ENCODE results near the gene LIN54.
"Not testable (repeated sequence)": the region's sequence is repeated elsewhere in the genome, so short reads cannot be mapped to it uniquely, and the experiment has no call there.

The LIN54 gene

GRCh38 chr4:83012200-83012686, 1.6 kb upstream of the LIN54 start:
- Histone ChIP-seq H3K27ac (ENCODE audit: low read depth in 2 of 2, low read length in 2 of 2) (peak overlapping the region; percentile 71 to 79), H3K36me3 (ENCODE audit: control insufficient read depth in 2 of 2, insufficient read depth in 2 of 2, low read length in 2 of 2) (no peaks in the 10 kb centered on the region), H3K4me3 (ENCODE audit: low read length in 2 of 2) (peak overlapping the region; percentile 78 to 82), H3K9ac (ENCODE audit: low read depth in 1 of 2, low read length in 2 of 2) (peak overlapping the region; percentile 65 to 80), H3K9me3 (ENCODE audit: control insufficient read depth in 2 of 2, low read length in 2 of 2) (no peaks in the 10 kb centered on the region), H3K4me1 (ENCODE audit: control insufficient read depth in 2 of 2, insufficient read depth in 2 of 2, low read length in 2 of 2) (peaks cover 22 to 24% of the 10 kb centered on the region in 2 donors), H3K27me3 (ENCODE audit: control insufficient read depth in 2 of 2, insufficient read depth in 2 of 2, low read length in 2 of 2) (no peaks in the 10 kb centered on the region)

- peaks cover 22 to 24% of the 10 kb centered on the region in 2 donors for H3K4me1 ChIP-seq (ENCODE audit: control insufficient read depth in 2 of 2, insufficient read depth in 2 of 2, low read length in 2 of 2)
- H3K4me3 ChIP-seq (ENCODE audit: low read length in 2 of 2) = peak overlapping the region; percentile 78 to 82
- H3K36me3 ChIP-seq (ENCODE audit: control insufficient read depth in 2 of 2, insufficient read depth in 2 of 2, low read length in 2 of 2) = no peaks in the 10 kb centered on the region
- H3K9ac ChIP-seq (ENCODE audit: low read depth in 1 of 2, low read length in 2 of 2) = peak overlapping the region; percentile 65 to 80
- peak overlapping the region; percentile 71 to 79 for H3K27ac ChIP-seq (ENCODE audit: low read depth in 2 of 2, low read length in 2 of 2)
- H3K9me3 ChIP-seq (ENCODE audit: control insufficient read depth in 2 of 2, low read length in 2 of 2) = no peaks in the 10 kb centered on the region
- H3K27me3 ChIP-seq (ENCODE audit: control insufficient read depth in 2 of 2, insufficient read depth in 2 of 2, low read length in 2 of 2) = no peaks in the 10 kb centered on the region
These were observed 1.1 kb upstream of the LIN54 start for GRCh38 chr4:83011689-83012199.

GRCh38 chr4:83010111-83010521, 507 bp downstream of the LIN54 start:
- Histone ChIP-seq H3K36me3 (ENCODE audit: control insufficient read depth in 2 of 2, insufficient read depth in 2 of 2, low read length in 2 of 2) (no peaks in the 10 kb centered on the region), H3K9ac (ENCODE audit: low read depth in 1 of 2, low read length in 2 of 2) (peak overlapping the region; percentile 79 to 84), H3K4me1 (ENCODE audit: control insufficient read depth in 2 of 2, insufficient read depth in 2 of 2, low read length in 2 of 2) (peaks cover 22 to 24% of the 10 kb centered on the region in 2 donors), H3K27me3 (ENCODE audit: control insufficient read depth in 2 of 2, insufficient read depth in 2 of 2, low read length in 2 of 2) (no peaks in the 10 kb centered on the region), H3K27ac (ENCODE audit: low read depth in 2 of 2, low read length in 2 of 2) (peak overlapping the region; percentile 85 to 90), H3K9me3 (ENCODE audit: control insufficient read depth in 2 of 2, low read length in 2 of 2) (no peaks in the 10 kb centered on the region), H3K4me3 (ENCODE audit: low read length in 2 of 2) (peak overlapping the region; percentile 76 to 84)

- H3K27me3 ChIP-seq (ENCODE audit: control insufficient read depth in 2 of 2, insufficient read depth in 2 of 2, low read length in 2 of 2) = no peaks in the 10 kb centered on the region
- H3K27ac ChIP-seq (ENCODE audit: low read depth in 2 of 2, low read length in 2 of 2) = no peak overlapping the region
- no peaks in the 10 kb centered on the region for H3K9me3 ChIP-seq (ENCODE audit: control insufficient read depth in 2 of 2, low read length in 2 of 2)
- peak overlapping the region; percentile 76 to 84 for H3K4me3 ChIP-seq (ENCODE audit: low read length in 2 of 2)
- peaks cover 22 to 24% of the 10 kb centered on the region in 2 donors for H3K4me1 ChIP-seq (ENCODE audit: control insufficient read depth in 2 of 2, insufficient read depth in 2 of 2, low read length in 2 of 2)
- H3K36me3 ChIP-seq (ENCODE audit: control insufficient read depth in 2 of 2, insufficient read depth in 2 of 2, low read length in 2 of 2) = no peaks in the 10 kb centered on the region
- peak overlapping the region; percentile 79 to 84 for H3K9ac ChIP-seq (ENCODE audit: low read depth in 1 of 2, low read length in 2 of 2)
These were observed 1.1 kb downstream of the LIN54 start for GRCh38 chr4:83009529-83009928.

GRCh38 chr4:83003044-83003791, 7.4 kb downstream of the LIN54 start:
- H3K9ac ChIP-seq (ENCODE audit: low read depth in 1 of 2, low read length in 2 of 2); H3K27me3 ChIP-seq (ENCODE audit: control insufficient read depth in 2 of 2, insufficient read depth in 2 of 2, low read length in 2 of 2); H3K4me1 ChIP-seq (ENCODE audit: control insufficient read depth in 2 of 2, insufficient read depth in 2 of 2, low read length in 2 of 2); H3K36me3 ChIP-seq (ENCODE audit: control insufficient read depth in 2 of 2, insufficient read depth in 2 of 2, low read length in 2 of 2); H3K4me3 ChIP-seq (ENCODE audit: low read length in 2 of 2); H3K27ac ChIP-seq (ENCODE audit: low read depth in 2 of 2, low read length in 2 of 2); H3K9me3 ChIP-seq (ENCODE audit: control insufficient read depth in 2 of 2, low read length in 2 of 2): not testable (repeated sequence)

GRCh38 chr4:83002329-83002728, 8.3 kb downstream of the LIN54 start:
- no peak overlapping the region for H3K9ac ChIP-seq (ENCODE audit: low read depth in 1 of 2, low read length in 2 of 2)
- no peaks in the 10 kb centered on the region for H3K9me3 ChIP-seq (ENCODE audit: control insufficient read depth in 2 of 2, low read length in 2 of 2)
- no peaks in the 10 kb centered on the region for H3K36me3 ChIP-seq (ENCODE audit: control insufficient read depth in 2 of 2, insufficient read depth in 2 of 2, low read length in 2 of 2)
- no peak overlapping the region for H3K4me3 ChIP-seq (ENCODE audit: low read length in 2 of 2)
- no peaks in the 10 kb centered on the region for H3K4me1 ChIP-seq (ENCODE audit: control insufficient read depth in 2 of 2, insufficient read depth in 2 of 2, low read length in 2 of 2)
- no peak overlapping the region for H3K27ac ChIP-seq (ENCODE audit: low read depth in 2 of 2, low read length in 2 of 2)
- H3K27me3 ChIP-seq (ENCODE audit: control insufficient read depth in 2 of 2, insufficient read depth in 2 of 2, low read length in 2 of 2) = no peaks in the 10 kb centered on the region

GRCh38 chr4:82998898-82999297, 11.7 kb downstream of the LIN54 start:
- Histone ChIP-seq H3K27ac (ENCODE audit: low read depth in 2 of 2, low read length in 2 of 2) (no peak overlapping the region), H3K9me3 (ENCODE audit: control insufficient read depth in 2 of 2, low read length in 2 of 2) (no peaks in the 10 kb centered on the region), H3K9ac (ENCODE audit: low read depth in 1 of 2, low read length in 2 of 2) (no peak overlapping the region), H3K4me3 (ENCODE audit: low read length in 2 of 2) (no peak overlapping the region), H3K4me1 (ENCODE audit: control insufficient read depth in 2 of 2, insufficient read depth in 2 of 2, low read length in 2 of 2) (peaks cover 0 to 3% of the 10 kb centered on the region in 2 donors), H3K36me3 (ENCODE audit: control insufficient read depth in 2 of 2, insufficient read depth in 2 of 2, low read length in 2 of 2) (no peaks in the 10 kb centered on the region), H3K27me3 (ENCODE audit: control insufficient read depth in 2 of 2, insufficient read depth in 2 of 2, low read length in 2 of 2) (no peaks in the 10 kb centered on the region)

GRCh38 chr4:82994834-82995233, 15.8 kb downstream of the LIN54 start:
- no peaks in the 10 kb centered on the region for H3K36me3 ChIP-seq (ENCODE audit: control insufficient read depth in 2 of 2, insufficient read depth in 2 of 2, low read length in 2 of 2)
- H3K9me3 ChIP-seq (ENCODE audit: control insufficient read depth in 2 of 2, low read length in 2 of 2) = no peaks in the 10 kb centered on the region
- H3K9ac ChIP-seq (ENCODE audit: low read depth in 1 of 2, low read length in 2 of 2) = no peak overlapping the region
- peaks cover 0 to 8% of the 10 kb centered on the region in 2 donors for H3K4me1 ChIP-seq (ENCODE audit: control insufficient read depth in 2 of 2, insufficient read depth in 2 of 2, low read length in 2 of 2)
- H3K27me3 ChIP-seq (ENCODE audit: control insufficient read depth in 2 of 2, insufficient read depth in 2 of 2, low read length in 2 of 2) = no peaks in the 10 kb centered on the region
- no peak overlapping the region for H3K27ac ChIP-seq (ENCODE audit: low read depth in 2 of 2, low read length in 2 of 2)
- H3K4me3 ChIP-seq (ENCODE audit: low read length in 2 of 2) = no peak overlapping the region

GRCh38 chr4:82989575-82990429, 20.8 kb downstream of the LIN54 start:
- Histone ChIP-seq H3K9me3 (ENCODE audit: control insufficient read depth in 2 of 2, low read length in 2 of 2) (no peaks in the 10 kb centered on the region), H3K9ac (ENCODE audit: low read depth in 1 of 2, low read length in 2 of 2) (no peak overlapping the region), H3K4me3 (ENCODE audit: low read length in 2 of 2) (peak overlapping the region; percentile 27 to 41), H3K4me1 (ENCODE audit: control insufficient read depth in 2 of 2, insufficient read depth in 2 of 2, low read length in 2 of 2) (peaks cover 0 to 9% of the 10 kb centered on the region in 2 donors), H3K27ac (ENCODE audit: low read depth in 2 of 2, low read length in 2 of 2) (no peak overlapping the region), H3K36me3 (ENCODE audit: control insufficient read depth in 2 of 2, insufficient read depth in 2 of 2, low read length in 2 of 2) (no peaks in the 10 kb centered on the region), H3K27me3 (ENCODE audit: control insufficient read depth in 2 of 2, insufficient read depth in 2 of 2, low read length in 2 of 2) (no peaks in the 10 kb centered on the region)

- H3K36me3 ChIP-seq (ENCODE audit: control insufficient read depth in 2 of 2, insufficient read depth in 2 of 2, low read length in 2 of 2) = peaks cover 0 to 5% of the 10 kb centered on the region in 2 donors
- no peaks in the 10 kb centered on the region for H3K27me3 ChIP-seq (ENCODE audit: control insufficient read depth in 2 of 2, insufficient read depth in 2 of 2, low read length in 2 of 2)
- H3K4me1 ChIP-seq (ENCODE audit: control insufficient read depth in 2 of 2, insufficient read depth in 2 of 2, low read length in 2 of 2) = peaks cover 0 to 7% of the 10 kb centered on the region in 2 donors
- H3K4me3 ChIP-seq (ENCODE audit: low read length in 2 of 2) = no peak overlapping the region
- H3K9ac ChIP-seq (ENCODE audit: low read depth in 1 of 2, low read length in 2 of 2) = no peak overlapping the region
- H3K9me3 ChIP-seq (ENCODE audit: control insufficient read depth in 2 of 2, low read length in 2 of 2) = no peaks in the 10 kb centered on the region
- H3K27ac ChIP-seq (ENCODE audit: low read depth in 2 of 2, low read length in 2 of 2) = no peak overlapping the region
These were observed 22.2 kb downstream of the LIN54 start for GRCh38 chr4:82988323-82988832.
